GM12891 (cell line): Measurements from ENCODE around the gene CRAMP1.

ENCODE experiments used
- DNase-seq: peaks from one replicate; pipeline ENCODE4 v3.0.0; 2011; ENCODE audit warnings: low spot score; ENCODE audit not compliant: insufficient read length
- FAIRE-seq: peaks from 2 replicates; lab custom pipeline; 2011; peaks lifted over from hg19 to GRCh38; lab: Jason Lieb, UNC
- PAX5 ChIP-seq: IDR thresholded peaks from 2 replicates; pipeline ENCODE4 v1.6.1; 2011; ENCODE audit warnings: low read length, moderate library complexity, mild to moderate bottlenecking; ENCODE audit not compliant: insufficient read depth, severe bottlenecking
- POLR2A ChIP-seq: IDR thresholded peaks from 2 replicates; pipeline ENCODE4 v1.6.1; 2011; ENCODE audit warnings: low read depth, low read length, control low read depth
- POLR2AphosphoS5 ChIP-seq: IDR thresholded peaks from 2 replicates; pipeline ENCODE4 v1.6.1; 2011; ENCODE audit warnings: low read depth, low read length, control low read depth
- POU2F2 ChIP-seq: IDR thresholded peaks from 2 replicates; pipeline ENCODE4 v1.6.1; 2011; ENCODE audit warnings: low read depth, mild to moderate bottlenecking, control low read depth, low read length, moderate library complexity
- SPI1 ChIP-seq: IDR thresholded peaks from 2 replicates; pipeline ENCODE4 v1.6.1; 2011; ENCODE audit warnings: low read depth, low read length, control low read depth
- TAF1 ChIP-seq: IDR thresholded peaks from 2 replicates; pipeline ENCODE4 v1.6.1; 2011; ENCODE audit warnings: low read depth, low read length, control low read depth

The CRAMP1 gene

DNA sequence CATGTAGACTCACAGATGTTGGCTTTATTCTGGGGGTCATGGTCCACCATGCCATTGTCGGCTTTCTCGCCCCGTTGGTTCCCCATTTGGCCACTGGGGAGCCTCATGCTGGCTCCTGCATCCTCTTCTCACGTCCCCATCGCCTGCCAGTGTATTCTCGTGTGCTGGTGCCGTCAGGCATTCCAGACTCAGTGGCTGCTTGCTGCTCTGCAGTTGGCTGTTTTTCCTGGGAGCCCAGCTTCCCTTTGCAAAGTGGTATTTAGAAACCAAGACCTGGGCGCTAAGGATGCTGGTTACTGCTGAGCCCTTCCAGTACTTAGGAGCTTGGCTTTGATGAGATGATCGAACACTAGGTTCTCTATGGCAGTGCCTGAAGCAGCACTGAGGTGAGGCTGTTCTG is 19.1 kb downstream of the CRAMP1 start:
- DNase-seq (no peak), FAIRE-seq (no peak)
- TF ChIP-seq PAX5, result no peak

DNA sequence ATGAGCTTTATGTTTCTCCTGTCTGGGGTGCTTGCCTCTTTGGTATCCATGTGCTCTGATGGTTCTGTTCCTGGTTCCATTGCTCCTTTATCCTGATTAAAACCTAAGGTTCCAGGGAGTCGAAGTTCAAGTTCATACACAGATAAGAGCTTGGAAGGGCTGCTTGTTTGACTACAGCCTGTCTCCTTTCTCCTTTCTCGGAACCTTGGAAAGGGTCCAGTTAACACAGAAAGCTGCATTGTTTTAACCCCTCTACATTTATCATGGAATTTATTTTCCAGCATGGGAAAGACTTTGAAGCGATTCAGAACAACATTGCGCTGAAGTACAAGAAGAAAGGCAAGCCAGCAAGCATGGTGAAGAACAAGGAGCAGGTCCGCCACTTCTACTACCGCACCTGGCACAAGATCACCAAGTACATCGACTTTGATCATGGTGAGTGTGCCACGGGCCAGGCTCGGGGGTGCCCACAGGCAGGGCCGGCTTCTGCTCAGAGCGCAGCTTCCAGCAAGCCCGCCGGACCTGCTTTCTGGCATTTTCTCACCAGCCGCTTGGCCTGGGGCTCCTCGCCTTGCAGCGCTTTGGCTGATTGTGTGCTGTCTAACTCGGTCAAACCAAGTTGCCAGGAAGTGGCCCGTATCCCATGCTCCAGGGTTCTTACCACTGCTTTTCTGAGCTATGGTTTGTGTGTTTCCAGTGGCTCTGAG is 19.9 kb downstream of the CRAMP1 start:
- FAIRE-seq, result no peak
- no peak for TF ChIP-seq PAX5
- no peak for TF ChIP-seq SPI1
- TF ChIP-seq POLR2A, result no peak
- no peak for TF ChIP-seq POLR2AphosphoS5
- TF ChIP-seq TAF1, result no peak
- no peak for TF ChIP-seq POU2F2

DNA sequence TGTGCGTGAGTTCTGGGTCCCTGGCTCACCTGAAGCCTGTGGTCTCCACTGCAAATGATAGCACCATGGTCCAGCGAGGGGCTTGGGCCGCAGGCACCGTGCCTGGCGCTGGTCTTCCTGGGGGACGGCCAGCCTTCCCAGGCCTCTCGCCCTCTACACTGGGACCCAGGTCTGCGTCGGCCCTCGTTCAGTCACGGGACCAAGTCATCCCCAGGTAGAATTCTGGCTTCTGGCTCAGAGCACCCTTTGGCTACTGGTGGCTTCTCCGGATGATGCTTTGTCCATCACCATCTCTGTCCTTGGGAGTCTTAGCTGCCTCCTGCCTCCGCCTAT is 20.4 kb downstream of the CRAMP1 start:
- TF ChIP-seq PAX5 (no peak), POLR2AphosphoS5 (no peak), POU2F2 (no peak), SPI1 (no peak), TAF1 (no peak), POLR2A (no peak)
- no peak for DNase-seq
- no peak for FAIRE-seq

More for the DNA sequence above, 19.9 kb downstream of the CRAMP1 start:
- DNase-seq, result no peak

DNA sequence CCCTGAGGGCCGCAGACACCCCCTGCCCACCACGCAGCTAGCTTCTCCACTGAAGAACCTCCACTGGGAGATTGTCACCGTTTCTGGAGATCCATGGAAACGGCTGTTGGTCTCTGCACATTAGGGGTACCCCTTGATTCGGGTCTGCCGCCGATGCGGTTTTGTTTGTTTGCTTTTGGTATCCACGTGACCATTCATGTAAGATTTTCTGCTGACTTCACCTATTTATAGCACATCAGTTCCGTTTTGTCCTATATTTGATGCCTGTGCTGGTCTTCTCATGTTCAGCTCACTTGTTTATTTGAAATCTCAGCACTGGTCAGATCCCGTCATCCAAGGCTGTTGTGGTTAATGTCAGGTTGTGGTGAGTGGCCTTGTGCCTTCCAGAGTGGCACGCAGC is 21.1 kb downstream of the CRAMP1 start:
- TF ChIP-seq POU2F2 (no peak), PAX5 (no peak), SPI1 (no peak), TAF1 (no peak), POLR2A (no peak)
- DNase-seq (no peak), FAIRE-seq (no peak)

DNA sequence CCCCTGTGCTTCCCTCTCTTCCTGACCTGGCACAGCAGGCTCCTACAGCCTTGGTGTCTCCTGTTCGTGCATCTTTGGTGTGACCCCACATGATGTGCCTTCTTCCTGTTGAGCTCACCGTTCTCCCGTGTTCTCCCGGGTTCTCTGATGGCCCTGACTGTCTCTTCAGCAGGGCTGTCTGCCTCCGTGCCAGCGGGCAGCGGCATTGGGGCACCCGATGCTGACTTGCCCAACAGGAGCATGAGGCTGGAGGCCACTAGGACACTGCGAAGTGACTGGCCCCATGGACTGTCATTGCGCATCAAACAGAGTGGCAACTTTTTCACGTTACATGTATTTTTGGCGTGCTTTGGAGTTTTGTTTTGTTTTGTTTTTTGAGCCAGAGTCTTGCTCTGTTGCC is 22.4 kb downstream of the CRAMP1 start:
- DNase-seq, result no peak
- FAIRE-seq, result no peak
- no peak for TF ChIP-seq PAX5
- TF ChIP-seq TAF1, result no peak
- no peak for TF ChIP-seq SPI1
- TF ChIP-seq POLR2A, result no peak
- no peak for TF ChIP-seq POLR2AphosphoS5
- TF ChIP-seq POU2F2, result no peak

DNA sequence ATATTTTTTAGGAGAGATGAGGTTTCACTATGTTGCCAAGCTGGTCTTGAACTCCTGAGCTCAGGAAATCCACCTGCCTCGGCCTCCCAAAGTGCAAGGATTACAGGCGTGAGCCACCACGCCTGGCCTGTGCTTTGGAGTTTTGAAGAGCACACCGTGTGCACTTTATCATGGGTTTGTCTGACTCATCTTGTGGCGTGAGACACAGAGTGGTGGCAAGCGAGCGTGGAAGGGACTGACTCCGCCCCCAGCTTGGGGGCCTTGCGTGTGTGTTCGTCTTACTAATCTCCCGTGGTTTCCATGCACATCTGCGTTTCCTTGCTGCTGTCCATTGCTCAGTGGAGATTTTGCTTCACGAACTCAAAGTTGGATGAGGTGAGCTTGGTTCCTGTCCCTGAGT is 22.9 kb downstream of the CRAMP1 start:
- no peak for DNase-seq
- no peak for TF ChIP-seq PAX5
- TF ChIP-seq TAF1, result no peak
- TF ChIP-seq POU2F2, result no peak
- no peak for TF ChIP-seq POLR2AphosphoS5
- TF ChIP-seq POLR2A, result no peak
- no peak for FAIRE-seq

DNA sequence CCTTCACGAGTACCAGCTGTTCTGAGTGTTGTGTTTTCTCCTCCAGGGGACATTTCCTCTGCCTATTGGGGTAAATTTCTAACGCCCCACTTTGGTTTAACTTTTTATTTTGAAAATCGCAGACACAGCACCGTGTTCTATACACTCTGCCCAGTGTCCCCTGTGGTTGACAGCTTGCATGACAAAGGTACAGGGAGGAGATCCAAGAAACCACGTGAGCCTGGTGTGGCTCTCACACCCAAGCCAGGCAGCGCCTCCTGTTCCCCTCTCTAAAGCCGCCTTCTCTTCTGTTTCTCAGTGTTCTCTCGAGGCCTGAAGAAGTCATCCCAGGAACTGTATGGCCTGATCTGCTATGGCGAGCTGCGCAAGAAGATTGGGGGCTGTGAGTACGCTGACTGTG is 25.4 kb downstream of the CRAMP1 start:
- TF ChIP-seq POU2F2 (no peak), POLR2A (no peak), TAF1 (no peak), SPI1 (no peak), POLR2AphosphoS5 (no peak), PAX5 (no peak)
- no peak for DNase-seq
- no peak for FAIRE-seq

DNA sequence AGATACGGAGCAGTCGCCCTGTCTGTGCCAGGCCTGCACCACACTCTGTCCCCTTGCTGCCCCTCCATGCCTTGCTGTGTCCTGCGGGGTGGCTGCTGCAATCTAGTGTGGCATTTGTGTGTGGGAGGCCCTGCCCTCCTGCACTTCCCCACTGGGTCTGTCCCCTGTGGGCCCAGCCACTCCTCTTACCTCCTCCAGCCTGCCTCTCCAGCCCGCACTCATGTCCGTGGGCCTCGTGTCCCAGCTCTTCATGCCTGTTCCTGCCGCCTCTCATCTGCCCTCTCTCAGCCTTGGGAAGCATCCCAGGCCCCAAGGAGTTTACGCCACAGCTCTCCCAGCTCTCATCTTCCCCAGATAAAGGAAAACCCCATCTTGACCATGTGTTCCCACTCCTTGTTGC is 26.6 kb downstream of the CRAMP1 start:
- no peak for FAIRE-seq
- DNase-seq, result no peak
- TF ChIP-seq SPI1, result no peak

DNA sequence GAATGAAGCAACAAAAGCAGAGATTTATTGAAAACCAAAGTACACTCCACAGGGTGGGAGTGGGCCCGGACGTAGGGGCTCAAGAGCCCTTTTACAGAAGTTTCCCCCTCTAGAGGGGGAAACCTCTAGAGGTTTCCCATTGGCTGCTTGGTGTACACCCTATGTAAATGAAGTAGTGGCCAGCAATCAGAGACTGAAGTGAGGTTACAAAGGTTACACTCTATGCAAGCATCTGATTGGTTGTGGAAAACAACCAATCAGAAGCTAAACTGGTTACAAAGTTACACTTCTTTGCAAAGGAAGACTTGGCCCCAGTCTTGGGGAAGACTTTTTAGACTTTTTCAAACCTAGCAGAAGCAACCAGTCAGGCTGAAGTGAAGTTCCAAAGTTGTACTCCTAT is 27.1 kb downstream of the CRAMP1 start:
- DNase-seq (no peak), FAIRE-seq (no peak)
- TF ChIP-seq SPI1 (no peak), POU2F2 (no peak), PAX5 (no peak)

DNA sequence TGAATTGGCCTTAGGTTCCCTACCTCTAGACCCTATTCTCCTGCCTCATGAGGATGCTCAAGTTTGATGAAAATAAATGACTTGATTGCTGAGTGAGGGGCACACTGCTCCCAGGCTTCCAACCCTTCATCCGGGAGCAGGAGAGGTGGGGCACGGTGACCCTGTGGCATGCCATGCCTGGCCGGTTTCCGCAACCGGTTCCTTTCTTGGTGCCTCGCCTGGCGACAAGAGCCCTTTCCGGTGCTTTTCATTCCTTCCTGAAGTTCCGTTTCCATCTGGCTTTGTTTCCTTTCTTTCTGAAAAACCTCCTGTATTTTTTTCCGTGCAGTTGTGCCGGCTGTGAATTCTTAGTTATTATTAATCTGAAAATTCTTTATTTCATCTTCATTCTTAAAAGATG is 27.7 kb downstream of the CRAMP1 start:
- FAIRE-seq, result no peak
- DNase-seq, result no peak
- TF ChIP-seq POU2F2, result no peak
- TF ChIP-seq SPI1, result no peak
- TF ChIP-seq TAF1, result no peak
- no peak for TF ChIP-seq POLR2AphosphoS5
- no peak for TF ChIP-seq POLR2A
- no peak for TF ChIP-seq PAX5

DNA sequence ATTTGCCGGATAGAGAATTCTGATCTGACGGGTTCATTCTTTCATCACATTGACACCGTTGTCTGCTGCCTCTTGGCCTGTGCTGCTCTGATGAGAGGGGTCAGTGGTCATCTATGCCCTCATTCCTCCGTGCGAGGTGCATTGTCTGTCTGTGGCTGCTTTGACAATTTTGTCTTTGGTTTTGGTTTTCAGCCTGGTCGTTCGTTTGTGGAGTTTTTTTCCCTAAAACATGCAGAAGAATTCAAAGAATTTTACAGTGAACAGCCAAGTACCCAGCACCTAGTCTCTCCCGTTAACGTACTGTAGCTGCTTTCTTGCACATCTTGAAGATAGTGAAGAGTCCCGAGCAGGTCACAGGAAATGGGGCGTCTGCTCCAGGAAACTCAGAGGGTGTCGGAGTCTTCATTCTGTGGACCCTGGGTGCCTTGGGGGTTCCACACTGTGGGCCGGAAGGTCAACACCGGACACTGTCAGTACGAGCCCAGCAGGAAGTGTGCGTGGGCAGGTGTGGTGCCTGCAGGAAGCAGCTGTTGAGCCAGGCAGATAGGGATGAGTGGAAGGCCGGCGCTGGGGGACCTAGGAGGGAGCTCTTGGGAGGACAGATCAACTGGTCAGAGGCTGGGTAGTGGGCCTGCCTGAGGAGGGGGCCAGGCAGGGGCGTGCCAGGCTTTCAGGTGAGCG is 28.2 kb downstream of the CRAMP1 start:
- no peak for TF ChIP-seq PAX5
- no peak for TF ChIP-seq POLR2AphosphoS5
- TF ChIP-seq TAF1, result no peak
- TF ChIP-seq SPI1, result no peak
- TF ChIP-seq POLR2A, result no peak
- TF ChIP-seq POU2F2, result no peak
- DNase-seq (no peak), FAIRE-seq (no peak)
